ENCODE measurements around the gene TMEFF2.

TMEFF2 gene

DNA sequence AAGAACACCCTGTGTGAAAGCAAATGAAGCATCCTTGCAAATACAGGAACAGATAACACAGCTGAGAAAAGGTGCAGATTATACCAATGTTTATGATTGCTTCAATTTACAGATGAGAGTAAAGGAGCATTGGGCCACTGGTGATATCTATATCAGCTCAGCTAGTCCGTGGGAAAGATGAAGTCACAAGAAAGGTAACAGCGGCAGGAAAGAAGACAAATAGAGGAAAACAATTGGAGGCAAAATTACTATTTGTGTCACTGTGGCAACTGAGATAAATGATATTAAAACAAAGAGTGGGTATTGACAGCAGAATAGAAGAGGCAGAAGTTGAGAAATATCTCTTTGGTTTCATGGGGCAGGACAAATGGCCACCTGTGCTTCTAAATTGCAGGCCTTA lies 226.6 kb downstream of the TMEFF2 start:
- DNase-seq (ENCODE audit: low spot score), result no peak

DNA sequence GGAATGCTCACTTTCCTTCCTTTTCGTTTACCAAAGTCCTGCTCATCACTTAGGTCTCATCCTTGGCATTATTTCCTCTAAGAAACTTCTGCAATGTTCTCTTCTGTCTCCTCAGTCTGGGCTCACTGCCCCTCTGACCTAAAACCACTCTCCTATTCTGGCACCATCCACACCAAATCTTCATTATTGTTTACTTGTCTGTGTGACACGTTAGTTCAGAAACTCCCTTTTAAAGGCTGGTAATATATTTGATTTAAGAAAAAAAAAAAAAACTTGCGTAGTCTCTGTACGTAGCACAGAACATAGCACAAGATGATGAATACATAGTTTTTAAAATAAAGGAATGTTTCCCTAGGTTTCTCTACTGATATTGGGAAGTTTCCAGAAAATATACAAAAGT lies 229.0 kb downstream of the TMEFF2 start:
- no peak for DNase-seq (ENCODE audit: low spot score)

DNA sequence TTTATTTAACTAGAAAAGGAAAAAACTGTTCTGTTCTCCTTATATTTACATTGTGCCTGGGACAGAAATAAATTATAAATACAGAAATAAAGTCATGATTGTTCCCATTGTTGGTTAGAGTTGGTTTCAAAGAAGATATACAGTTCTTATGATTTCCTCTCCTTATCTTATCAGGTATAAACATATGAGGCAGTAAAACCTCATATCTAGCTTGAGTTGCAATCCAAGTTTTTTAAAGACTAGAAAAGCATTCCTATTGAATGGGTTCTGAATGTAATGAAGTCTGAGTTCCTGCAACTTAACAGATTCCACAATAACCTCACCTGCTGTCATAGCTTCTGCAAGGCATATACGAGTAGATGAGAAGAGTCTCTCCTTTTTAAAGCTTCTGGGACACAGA lies 233.2 kb downstream of the TMEFF2 start:
- DNase-seq (ENCODE audit: low spot score), result no peak

DNA sequence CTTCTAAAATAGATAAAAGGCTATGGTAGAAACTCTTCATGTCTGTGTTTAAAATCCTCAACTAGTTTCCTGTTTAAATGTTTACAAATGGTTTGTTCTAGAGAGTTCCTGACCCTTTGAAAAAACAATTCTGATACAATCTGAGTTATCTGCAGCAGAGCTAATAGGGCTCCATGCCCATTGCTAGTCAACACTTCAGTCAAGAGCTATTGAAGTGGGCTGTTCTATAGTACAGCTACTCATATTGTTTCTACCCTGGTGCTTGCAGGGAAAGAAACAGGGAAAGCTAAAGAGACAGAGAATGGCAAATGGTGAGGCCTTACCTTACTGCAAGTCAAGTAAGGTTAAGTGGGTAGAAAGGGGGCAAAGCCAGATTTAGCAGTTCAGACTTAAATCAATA lies 235.5 kb downstream of the TMEFF2 start:
- DNase-seq (ENCODE audit: low spot score), result no peak

DNA sequence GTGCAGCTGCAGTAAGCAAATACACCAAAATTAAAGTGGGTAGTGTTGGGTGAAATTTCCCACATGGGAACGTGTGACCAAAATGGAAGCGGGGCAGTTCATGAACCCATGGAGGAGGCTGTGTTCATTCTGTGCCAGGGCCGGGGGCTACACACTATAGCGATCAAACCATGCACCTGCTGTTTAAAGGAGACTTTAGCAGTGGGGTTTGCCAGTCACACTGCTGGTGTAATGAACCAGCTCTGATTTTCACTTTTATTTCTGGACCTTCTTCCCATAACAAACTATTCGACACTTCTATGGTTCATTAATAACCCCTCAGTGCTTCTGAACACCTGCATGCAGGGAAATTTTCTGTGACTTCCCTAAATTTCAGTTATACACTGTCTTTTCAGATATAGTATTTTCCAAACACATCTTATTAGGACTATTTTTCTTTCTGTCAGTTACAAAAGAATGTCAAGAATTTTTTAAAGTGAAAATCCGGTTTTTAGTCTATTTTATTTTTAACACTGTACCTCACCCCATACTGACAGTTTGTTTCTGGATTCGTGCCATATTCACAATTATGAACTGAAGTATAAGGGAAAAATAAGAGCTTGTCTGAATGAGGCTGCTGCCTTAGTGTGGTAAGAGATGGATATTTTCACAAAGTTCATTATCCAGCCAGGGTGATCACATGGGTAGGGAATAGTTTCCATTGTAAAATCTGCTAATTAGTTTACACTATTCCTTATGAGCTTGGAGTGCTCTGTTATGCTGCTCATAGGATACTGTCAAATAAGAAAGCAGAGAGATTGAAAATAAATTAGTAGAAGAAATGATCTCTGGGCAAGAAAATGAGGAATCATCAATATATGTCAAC lies 236.5 kb downstream of the TMEFF2 start:
- DNase-seq (ENCODE audit: low spot score), result no peak

DNA sequence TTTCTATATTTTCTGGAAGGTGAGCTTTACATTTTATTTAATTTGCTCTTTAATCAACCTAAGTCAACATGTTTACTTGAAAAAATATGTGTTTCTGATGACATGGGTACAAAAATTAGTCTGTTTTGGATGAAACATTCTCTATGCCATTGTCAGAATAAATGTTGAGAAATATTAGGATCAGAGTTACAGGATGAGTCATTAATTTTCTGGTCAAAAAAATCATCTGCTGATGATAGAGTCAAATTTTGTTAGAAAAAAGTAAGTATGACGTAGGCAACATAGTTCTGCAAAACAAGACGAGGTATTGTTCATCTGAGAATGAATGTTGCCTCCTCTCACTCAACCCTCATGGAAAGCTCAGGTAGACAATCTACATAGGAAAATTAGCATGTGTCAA lies 240.3 kb downstream of the TMEFF2 start:
- DNase-seq (ENCODE audit: low spot score), result no peak

DNA sequence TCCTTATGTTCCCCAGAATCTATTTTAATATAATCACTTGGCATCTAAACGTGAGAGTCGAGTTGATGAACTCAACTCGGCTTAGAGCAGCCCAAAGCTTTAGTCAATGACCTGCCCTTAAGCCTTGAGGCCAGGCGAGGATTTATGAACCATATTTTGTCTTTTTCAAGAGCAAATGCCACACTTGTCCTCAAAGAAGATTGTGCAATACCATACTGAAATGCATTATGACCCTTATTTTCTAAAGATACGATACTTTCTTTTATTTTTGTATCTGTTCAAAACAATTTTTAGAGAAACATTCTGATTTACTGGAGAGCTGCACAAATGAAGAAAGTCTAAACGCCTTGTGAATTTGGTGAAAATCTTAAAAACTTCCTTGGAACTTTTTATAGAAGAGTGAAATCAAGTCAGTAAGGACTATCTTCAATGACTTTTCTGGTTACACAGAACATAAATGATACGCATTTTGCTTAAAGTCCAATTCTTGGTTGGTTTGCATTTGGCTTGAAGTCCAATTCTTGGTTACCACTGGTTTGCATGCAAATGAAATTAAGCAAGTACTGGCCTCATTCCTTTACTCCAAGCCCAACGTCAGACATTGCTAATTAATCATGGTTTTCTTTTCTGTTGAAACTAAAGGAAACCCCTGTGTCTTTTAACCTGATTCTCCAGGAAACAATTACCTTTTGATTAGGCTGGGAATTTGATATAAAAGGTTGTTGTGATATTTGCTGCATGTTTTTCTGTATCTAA lies 242.0 kb downstream of the TMEFF2 start:
- no peak for DNase-seq (ENCODE audit: low spot score)

DNA sequence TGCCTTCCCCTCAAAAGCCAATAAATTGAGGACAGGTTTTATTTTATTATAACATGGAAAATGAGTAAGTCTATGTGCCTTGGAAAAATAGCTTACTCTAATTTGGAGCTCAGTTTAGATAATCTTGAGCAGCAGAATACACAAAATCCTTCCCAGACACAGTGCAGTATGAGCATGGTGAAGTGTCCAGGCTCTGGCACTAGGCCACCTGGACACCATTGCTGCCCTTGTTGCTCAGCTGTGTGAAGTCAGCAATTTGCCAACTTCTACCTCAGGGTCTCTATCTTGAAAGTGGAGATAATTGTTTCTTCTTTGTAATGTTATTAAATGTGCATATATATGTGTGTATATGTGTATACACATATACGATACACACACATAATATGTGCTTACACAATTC lies 242.9 kb downstream of the TMEFF2 start:
- no peak for DNase-seq (ENCODE audit: low spot score)

DNA sequence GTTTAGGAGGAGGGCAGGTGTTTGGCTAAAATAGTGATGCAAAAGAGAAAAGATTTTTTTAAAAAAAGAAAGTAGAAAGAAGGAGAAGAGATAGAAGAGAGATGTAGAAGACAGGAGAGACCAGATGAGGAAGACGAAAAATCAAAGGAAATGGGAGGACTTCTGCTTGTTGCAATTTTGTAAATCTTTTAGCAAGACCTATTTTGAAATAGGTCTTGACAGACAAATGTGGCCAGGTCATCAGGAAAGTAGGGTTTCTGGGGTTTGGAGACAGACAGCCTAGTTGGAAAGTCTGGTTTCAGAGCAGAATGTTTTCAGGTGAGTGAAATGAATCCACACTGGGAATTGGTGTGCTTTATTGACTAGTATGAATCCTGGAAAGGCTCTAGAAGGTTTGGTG lies 243.4 kb downstream of the TMEFF2 start:
- DNase-seq (ENCODE audit: low spot score), result no peak

DNA sequence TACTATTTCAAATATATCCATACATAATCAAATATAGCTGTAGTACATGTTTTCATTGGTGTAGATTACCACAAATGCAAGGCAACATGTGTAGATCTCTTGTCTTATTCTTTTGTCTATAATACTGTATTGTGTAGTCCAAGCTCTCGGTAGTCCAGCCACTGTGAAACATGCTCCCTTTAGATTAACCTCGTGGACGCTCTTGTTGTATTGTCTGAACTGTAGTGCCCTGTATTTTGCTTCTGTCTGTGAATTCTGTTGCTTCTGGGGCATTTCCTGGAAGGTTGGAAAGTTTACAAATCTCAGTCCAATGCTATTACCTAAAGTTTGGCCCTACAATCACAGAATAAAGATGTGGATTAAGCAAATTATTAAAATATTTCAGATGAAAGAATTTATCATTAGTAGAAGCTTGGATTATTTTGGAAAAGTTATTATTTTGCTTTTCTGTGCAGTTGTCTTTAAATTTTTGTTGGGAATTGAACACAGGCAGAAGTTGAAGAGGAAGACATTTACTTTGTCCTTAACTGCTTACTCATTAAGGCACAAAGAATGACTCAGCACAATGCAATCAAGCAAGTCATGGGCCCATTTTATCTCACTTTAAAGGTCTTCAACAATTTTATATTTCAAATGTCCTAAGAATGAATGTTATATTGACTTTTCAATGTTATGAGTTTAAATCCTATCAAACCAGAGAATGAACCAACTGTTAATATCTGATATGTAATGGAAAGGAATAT lies 244.4 kb downstream of the TMEFF2 start:
- no peak for DNase-seq (ENCODE audit: low spot score)

DNA sequence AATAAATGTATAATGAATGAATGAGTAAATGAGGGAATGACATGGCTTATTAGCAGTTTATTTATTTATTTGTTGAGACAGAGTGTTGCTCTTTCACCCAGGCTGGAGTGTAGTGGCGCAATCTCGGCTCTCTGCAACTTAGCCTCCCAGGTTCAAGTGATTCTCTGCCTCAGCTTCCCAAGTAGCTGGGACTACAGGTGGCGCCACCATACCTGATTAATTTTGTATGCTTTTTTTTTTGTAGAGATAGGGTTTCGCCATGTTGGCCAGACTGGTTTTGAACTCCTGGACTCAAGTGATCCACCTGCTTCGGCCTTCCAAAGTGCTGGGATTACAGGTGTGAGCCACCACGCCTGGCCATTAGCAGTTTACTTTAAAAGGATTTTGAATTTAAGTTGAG lies 247.5 kb downstream of the TMEFF2 start:
- no peak for DNase-seq (ENCODE audit: low spot score)

DNA sequence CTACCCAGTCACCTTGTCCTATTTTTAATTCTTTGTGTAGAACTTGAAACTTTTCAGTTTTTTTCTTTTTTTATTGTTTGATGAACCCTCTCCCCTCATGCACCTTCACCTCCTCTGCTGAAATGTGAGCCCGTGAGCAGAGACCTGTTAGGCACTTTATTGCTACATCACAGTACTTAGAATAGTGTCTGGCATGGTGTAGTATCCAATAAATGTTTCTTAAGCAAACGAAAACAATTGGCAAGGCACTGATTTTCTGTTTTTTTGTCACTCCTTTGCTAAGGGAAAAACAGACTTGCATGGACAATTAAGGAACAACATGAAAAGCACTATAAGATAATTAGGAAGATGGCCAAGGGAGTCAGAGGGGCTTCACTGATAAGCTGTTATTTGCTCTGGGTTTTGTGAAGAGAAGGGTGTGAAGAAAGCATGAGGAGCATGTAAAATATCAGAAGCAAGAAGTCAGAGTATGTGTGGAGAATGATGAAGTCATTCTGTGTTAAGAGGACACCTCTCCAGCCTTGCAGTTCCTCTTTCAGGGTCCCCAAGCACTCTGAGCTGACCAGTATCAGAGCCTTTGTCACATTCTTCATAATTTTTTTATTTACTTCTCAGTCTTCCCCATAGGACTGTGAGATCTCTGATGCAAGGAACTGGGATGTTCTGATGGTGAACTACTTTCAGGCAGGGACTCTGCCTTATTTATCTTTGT lies 248.1 kb downstream of the TMEFF2 start:
- no peak for DNase-seq (ENCODE audit: low spot score)

DNA sequence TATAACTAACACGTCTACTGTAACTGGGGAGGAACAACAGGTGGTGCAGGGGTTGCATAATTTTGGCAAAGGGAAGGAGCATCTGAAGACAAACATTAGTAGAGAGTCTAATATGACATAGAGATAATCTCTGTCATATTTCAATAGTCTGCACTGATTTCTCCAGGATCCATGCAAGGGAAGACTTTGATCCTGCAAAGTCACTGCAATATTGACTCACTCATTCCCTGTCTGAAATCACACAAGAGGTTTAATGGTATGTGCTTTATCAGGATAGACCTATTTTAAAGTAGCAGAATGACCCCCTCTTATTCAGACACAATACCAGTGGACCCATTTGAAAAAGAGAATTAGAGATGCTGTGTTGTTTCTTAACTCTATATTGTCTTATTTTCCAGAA lies 249.1 kb downstream of the TMEFF2 start:
- DNase-seq (ENCODE audit: low spot score), result no peak

DNA sequence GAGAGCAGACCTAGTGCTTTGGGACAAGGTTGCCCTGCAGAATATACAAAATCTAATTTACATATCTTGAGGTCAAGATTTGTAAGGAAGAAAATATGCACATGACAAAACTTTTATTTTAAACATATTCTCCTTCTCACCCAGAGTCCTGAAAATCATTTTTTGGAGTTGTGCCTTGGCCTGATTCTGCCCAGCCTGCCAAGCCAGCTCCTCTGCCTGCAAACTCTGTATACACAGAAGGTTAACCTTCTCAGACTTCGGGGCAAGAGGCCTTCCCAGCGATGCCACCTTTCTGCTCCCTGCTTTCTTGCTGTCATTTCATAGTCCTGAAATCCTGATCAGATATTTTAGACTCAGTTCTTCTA lies 252.0 kb downstream of the TMEFF2 start:
- DNase-seq (ENCODE audit: low spot score), result no peak

DNA sequence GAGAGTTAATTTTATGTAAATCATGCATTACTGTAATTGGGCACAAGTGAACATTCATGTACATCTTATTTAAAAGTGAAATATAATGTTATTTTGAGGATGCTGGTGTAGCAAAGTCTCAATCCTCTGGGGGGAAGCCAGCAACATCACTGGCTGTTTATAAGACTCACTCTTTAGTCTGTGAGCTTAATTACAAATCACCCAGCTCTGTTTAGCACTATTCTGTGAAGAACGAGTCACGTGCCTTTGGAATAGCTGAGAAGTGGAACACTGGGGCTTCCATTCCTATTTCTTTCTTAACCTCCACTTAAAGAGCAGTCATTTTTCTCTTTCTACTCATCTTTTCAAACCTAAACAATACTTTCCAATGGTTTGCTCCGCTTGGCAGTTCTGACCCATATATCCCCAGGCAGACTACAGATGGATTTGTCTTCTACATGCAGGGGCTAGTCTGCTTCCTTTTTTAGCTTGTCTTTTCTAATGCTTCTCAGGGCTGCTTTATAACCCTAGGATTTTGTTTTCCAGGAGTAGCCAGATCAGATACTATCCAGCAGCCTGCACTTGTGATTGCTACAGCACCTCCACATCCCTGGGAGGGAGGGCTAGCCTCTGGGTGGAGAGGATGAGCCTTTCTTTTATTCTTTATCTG lies 252.5 kb downstream of the TMEFF2 start:
- DNase-seq (ENCODE audit: low spot score), result no peak

DNA sequence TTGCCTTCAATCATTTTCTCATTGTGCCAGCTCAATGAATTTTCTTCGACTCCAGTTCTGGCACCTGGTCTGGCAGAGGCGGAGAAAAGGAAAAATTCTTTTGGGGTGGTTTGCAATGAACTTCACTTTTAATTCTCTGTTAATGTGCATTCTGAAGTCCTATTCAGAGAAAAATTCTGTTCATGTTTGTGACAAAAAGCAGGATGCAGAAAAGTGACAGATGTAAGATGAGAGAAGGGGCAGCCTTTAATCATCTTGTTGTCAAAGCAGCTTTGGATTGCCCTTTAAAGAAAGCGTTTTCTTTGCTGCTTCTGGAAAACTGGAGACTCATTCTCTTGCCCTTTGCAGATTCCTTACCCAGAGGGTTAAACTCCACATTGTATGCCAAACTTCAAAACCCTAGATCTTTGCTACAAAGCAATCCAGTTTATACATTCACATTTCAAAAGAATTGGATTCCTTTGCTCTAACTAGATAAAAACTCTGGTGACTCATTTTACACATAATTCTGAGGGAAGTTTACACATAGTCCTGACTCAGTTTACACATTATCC lies 253.3 kb downstream of the TMEFF2 start:
- DNase-seq (ENCODE audit: low spot score), result no peak

DNA sequence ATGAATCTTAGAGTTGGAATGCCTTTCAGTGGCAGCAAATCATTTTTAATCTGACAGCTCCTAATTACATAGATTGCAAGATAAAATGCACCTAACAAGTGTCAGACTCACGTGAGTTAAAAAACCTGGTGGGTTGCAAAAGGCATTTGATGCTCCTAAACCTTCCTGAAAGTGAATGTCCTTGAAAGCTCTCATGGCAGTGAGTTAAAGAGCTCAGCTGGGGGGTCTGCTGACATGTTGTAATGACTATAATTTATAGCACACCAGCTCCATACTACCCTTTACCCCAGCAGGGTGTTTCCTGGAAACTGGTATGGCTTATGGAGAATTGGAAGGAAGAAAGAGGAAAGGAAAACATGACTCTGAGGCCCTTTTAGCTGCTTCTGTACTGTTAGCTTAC lies 256.0 kb downstream of the TMEFF2 start:
- no peak for DNase-seq (ENCODE audit: low spot score)

DNA sequence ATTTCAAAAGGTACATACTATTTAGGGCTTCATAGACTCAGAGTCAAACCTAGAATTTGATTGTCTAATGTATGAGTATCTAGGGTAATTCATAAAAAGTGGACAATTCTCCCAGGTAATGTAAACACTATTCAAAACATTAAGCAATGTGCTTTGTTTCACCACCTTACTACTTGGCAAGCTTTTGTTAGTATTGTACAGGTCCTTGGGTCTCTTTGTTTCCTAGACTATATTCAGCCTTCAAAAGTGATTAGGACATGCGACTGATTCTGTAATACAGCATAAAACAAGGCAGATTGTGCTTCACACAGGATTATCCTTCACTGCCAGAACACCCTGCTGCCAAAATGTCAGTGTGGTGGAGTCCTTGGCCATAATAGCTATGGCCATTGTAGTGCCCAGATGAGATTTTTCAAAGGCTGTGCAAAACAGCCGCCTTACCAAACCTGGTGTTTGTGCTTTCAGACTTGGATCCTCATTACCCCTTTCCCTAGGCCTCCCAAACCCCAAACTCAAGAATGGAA lies 257.8 kb downstream of the TMEFF2 start:
- DNase-seq (ENCODE audit: low spot score), result no peak

DNA sequence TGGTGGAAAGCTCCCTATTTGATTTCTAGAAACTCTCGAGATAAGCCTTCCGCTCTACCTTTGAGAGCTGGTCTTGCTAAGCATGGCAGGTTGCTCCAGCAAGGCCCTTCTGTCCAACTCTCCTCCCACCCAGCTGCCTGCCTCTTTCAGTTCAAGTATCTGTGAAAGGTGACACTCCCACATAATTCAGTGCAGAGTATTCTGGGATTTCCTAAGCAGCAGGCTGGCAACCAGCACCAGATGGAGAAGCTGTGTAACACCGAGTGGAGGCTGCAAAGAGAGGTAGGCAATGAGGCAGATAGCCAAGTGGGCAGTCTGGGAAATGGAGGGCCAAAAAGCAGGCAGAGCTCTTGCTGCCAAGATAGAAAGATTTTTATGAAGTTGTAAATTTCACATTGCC lies 259.5 kb downstream of the TMEFF2 start:
- DNase-seq (ENCODE audit: low spot score), result no peak

DNA sequence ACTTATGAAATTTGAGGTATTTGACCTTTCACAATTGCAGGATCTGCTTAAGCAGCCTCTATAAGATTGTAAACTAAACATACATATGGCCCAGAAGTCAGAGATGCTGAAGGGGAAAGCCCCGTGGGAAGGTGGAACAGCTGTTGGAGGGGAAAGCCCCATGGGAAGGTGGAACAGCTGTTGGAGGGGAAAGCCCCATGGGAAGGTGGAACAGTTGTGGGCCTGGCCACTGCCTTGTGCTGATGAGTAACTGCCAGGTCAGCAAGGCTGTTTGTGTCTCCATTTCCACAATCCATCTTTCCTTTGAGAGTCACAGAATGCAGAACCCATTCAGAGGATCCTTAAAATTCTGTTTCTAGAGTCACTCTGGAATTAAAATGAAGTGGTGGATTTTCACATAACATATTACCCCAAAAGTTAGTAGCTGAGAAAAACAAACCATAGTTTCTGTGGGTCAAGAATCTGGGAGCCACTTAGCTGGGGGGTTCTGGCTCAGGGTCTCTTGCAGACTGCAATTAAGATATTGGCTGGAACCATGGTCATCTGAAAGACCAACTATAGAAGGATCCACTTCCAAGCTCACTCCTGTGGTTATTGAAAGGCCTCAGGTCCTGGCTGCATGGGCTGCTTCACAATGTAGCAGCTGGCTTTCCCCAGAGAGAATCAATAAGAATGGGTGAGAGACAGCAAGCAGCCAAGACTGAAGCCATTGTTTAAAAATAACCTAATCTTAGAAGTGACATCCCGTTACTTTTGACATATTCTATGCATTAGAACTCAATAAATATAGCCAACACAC lies 261.2 kb downstream of the TMEFF2 start:
- DNase-seq (ENCODE audit: low spot score), result no peak

All from germinal center (tissue), 1 donor.